ENCODE data around the gene PRLHR. TPM values are rescaled to one million over a fixed set of nuclear protein-coding genes. Genes with fewer than 3 reads are reported as not detected.
A peak's percentile ranks its signal among the peaks of the same experiment; 100 is the strongest.

The PRLHR gene
- total and polyA plus RNA-seq, 2 donors from 2014 or later, result not detected

DNA sequence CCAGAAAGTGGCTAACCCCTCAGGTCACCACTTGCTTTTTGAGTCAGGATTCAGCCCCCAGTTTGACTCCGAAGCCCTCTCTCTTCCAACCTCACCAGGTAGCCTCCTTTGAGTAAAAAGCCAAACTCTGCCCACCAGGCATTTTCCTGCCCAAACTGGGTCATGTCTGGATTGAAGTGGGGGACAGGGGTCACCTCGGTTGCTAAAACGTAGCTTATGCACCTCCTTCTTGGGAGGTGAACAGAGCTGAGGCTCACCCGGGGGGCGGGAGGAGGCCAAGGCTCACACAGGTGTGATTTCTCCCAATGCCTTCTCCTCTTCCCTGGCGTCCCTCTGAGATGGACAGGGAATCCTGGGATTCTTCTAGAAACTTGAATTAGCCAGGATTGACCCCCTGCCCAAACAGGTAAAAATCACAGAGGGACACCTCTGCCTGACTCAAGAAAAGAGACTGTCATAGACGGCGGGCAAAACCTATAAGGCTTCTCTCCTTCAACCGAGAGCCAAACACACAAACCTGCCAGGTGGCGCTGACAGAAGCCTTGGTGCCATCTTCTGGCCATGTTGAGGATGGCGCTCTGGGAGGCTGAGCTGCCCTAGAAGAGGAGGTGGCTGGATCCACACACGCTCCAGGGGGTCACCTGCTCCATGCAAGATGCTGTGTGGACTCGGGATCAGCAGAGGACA lies 51.6 kb downstream of the PRLHR start:
- H3K27me3 ChIP-seq (ENCODE audit: control insufficient read depth, insufficient read depth, low read length), result no peaks in the 10 kb centered on the region
- no peak overlapping the region for H3K4me3 ChIP-seq (ENCODE audit: low read length in 3 of 3)
- FAIRE-seq (no peak), DNase-seq (peak in 4 of 5 donors; percentile 52 to 73 (median 56))
- no peak overlapping the region for H3K9ac ChIP-seq (ENCODE audit: low read length in 3 of 3)
- no peaks in the 10 kb centered on the region for H3K9me3 ChIP-seq (ENCODE audit: control insufficient read depth in 2 of 3, insufficient read depth in 1 of 3, low read length in 3 of 3)
- no peaks in the 10 kb centered on the region for H3K4me1 ChIP-seq (ENCODE audit: control insufficient read depth in 2 of 3, insufficient read depth in 2 of 3, low read depth in 1 of 3, low read length in 3 of 3)
- TF ChIP-seq, protein P1, sequence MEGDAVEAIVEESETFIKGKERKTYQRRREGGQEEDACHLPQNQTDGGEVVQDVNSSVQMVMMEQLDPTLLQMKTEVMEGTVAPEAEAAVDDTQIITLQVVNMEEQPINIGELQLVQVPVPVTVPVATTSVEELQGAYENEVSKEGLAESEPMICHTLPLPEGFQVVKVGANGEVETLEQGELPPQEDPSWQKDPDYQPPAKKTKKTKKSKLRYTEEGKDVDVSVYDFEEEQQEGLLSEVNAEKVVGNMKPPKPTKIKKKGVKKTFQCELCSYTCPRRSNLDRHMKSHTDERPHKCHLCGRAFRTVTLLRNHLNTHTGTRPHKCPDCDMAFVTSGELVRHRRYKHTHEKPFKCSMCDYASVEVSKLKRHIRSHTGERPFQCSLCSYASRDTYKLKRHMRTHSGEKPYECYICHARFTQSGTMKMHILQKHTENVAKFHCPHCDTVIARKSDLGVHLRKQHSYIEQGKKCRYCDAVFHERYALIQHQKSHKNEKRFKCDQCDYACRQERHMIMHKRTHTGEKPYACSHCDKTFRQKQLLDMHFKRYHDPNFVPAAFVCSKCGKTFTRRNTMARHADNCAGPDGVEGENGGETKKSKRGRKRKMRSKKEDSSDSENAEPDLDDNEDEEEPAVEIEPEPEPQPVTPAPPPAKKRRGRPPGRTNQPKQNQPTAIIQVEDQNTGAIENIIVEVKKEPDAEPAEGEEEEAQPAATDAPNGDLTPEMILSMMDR (IDR thresholded peaks at IDR 0.05; ENCODE audit: borderline replicate concordance, extremely low read depth, insufficient read depth), result peak; percentile 62
- intact Hi-C loops (cut with DNase I), result no loop called here
- H3K36me3 ChIP-seq (ENCODE audit: control insufficient read depth in 2 of 3, insufficient read depth in 3 of 3, low read length in 3 of 3), result no peaks in the 10 kb centered on the region
- no peak overlapping the region for H3K27ac ChIP-seq (ENCODE audit: low read depth in 2 of 2, low read length in 2 of 2)

DNA sequence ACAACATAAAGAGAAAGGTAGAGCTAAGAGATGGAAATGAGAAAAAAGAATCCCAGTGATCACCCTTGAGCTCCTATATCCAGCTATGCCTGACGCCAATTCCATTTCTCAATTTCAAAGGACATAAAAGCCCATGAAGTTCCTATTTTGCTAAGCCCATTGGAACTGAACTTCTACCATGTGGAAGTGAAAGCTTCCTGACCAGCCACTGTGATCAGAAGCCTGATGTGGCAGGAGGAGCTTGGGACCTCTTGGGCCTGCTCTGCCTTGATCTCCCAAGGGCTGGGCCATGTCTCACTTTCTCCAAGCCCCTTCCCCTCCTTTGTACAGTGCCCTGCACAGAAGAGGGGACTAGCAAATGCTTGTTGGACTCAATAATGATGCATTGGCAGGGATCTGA lies 52.7 kb downstream of the PRLHR start:
- H3K4me1 ChIP-seq (ENCODE audit: control insufficient read depth in 2 of 3, insufficient read depth in 2 of 3, low read depth in 1 of 3, low read length in 3 of 3), result no peaks in the 10 kb centered on the region
- TF ChIP-seq, protein P1 (IDR thresholded peaks at IDR 0.05; ENCODE audit: borderline replicate concordance, extremely low read depth, insufficient read depth), result no peak
- no peak for FAIRE-seq
- H3K27me3 ChIP-seq (ENCODE audit: control insufficient read depth, insufficient read depth, low read length), result no peaks in the 10 kb centered on the region
- H3K36me3 ChIP-seq (ENCODE audit: control insufficient read depth in 2 of 3, insufficient read depth in 3 of 3, low read length in 3 of 3), result no peaks in the 10 kb centered on the region
- no peak overlapping the region for H3K27ac ChIP-seq (ENCODE audit: low read depth in 2 of 2, low read length in 2 of 2)
- intact Hi-C loops (cut with DNase I), result no loop called here
- no peaks in the 10 kb centered on the region for H3K9me3 ChIP-seq (ENCODE audit: control insufficient read depth in 2 of 3, insufficient read depth in 1 of 3, low read length in 3 of 3)
- DNase-seq, result no peak
- no peak overlapping the region for H3K4me3 ChIP-seq (ENCODE audit: low read length in 3 of 3)
- H3K9ac ChIP-seq (ENCODE audit: low read length in 3 of 3), result no peak overlapping the region

DNA sequence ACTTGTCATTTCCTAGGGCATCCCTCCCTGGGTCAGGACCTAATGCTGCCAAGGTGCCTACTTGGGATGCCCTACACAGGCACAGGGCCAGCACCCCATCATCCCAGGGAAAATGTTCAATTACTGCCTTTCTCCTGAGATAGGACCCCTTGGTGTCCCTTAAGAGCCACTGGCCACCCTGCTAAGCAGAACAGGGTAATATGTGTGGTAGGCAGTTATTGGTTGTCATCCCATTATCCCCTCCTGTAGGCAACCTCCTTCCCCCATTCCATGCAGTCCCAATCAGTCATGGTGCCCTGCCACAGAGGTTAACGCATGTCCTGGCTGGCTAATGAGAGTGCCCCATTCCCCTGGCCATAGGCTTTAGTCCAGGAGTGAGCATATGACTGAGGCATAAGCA lies 53.2 kb downstream of the PRLHR start:
- Histone ChIP-seq H3K9me3 (ENCODE audit: control insufficient read depth in 2 of 3, insufficient read depth in 1 of 3, low read length in 3 of 3) (peaks cover 0 to 2% (median 0%) of the 10 kb centered on the region in 3 donors), H3K27ac (ENCODE audit: low read depth in 2 of 2, low read length in 2 of 2) (no peak overlapping the region), H3K4me1 (ENCODE audit: control insufficient read depth in 2 of 3, insufficient read depth in 2 of 3, low read depth in 1 of 3, low read length in 3 of 3) (no peaks in the 10 kb centered on the region), H3K36me3 (ENCODE audit: control insufficient read depth in 2 of 3, insufficient read depth in 3 of 3, low read length in 3 of 3) (no peaks in the 10 kb centered on the region), H3K27me3 (ENCODE audit: control insufficient read depth, insufficient read depth, low read length) (no peaks in the 10 kb centered on the region), H3K4me3 (ENCODE audit: low read length in 3 of 3) (no peak overlapping the region), H3K9ac (ENCODE audit: low read length in 3 of 3) (no peak overlapping the region)
- intact Hi-C loops (cut with DNase I), result no loop called here
- DNase-seq (no peak), FAIRE-seq (no peak)
- TF ChIP-seq, protein P1 (IDR thresholded peaks at IDR 0.05; ENCODE audit: borderline replicate concordance, extremely low read depth, insufficient read depth), result no peak
